Measurements from ENCODE around the gene PKD1. TPM values are rescaled to one million over a fixed set of nuclear protein-coding genes. Genes with fewer than 3 reads are reported as not detected.

PKD1 gene
- total RNA-seq, 1 donor from 2014 or later, result 183 TPM

DNA sequence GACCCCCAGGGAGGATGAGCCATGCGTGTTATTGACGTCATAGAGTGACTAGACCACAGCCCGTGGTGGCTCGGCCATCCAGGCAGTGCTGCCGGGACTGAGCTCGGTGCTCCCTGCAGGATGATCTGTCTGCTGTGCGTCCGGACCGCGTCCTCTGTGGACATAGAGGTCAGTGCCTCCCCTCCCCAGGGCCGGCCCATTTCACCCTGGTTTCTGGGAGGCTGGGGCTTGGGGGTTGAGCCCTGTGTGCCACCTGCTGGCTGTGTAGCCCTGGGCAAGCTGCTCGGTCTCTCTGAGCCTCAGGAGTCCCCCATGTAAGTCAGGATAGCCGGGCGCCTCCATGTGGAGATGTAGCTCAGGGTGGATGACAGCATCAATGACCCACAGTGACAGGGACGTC lies 79.6 kb downstream of the PKD1 start:
- TF ChIP-seq, protein P1, sequence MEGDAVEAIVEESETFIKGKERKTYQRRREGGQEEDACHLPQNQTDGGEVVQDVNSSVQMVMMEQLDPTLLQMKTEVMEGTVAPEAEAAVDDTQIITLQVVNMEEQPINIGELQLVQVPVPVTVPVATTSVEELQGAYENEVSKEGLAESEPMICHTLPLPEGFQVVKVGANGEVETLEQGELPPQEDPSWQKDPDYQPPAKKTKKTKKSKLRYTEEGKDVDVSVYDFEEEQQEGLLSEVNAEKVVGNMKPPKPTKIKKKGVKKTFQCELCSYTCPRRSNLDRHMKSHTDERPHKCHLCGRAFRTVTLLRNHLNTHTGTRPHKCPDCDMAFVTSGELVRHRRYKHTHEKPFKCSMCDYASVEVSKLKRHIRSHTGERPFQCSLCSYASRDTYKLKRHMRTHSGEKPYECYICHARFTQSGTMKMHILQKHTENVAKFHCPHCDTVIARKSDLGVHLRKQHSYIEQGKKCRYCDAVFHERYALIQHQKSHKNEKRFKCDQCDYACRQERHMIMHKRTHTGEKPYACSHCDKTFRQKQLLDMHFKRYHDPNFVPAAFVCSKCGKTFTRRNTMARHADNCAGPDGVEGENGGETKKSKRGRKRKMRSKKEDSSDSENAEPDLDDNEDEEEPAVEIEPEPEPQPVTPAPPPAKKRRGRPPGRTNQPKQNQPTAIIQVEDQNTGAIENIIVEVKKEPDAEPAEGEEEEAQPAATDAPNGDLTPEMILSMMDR (IDR thresholded peaks at IDR 0.05; ENCODE audit: unreplicated experiment), result no peak
- no peak overlapping the region for H3K27ac Mint-ChIP-seq
- no peaks in the 10 kb centered on the region for H3K9me3 Mint-ChIP-seq
- no peaks in the 10 kb centered on the region for H3K4me1 Mint-ChIP-seq
- no peak overlapping the region for H3K4me3 Mint-ChIP-seq
- no peaks in the 10 kb centered on the region for H3K27me3 Mint-ChIP-seq (ENCODE audit: low read depth)
- no peak for DNase-seq (ENCODE audit: low spot score in 2 of 2, unreplicated experiment in 2 of 2)
- H3K36me3 Mint-ChIP-seq, result peaks cover 10% of the 10 kb centered on the region

DNA sequence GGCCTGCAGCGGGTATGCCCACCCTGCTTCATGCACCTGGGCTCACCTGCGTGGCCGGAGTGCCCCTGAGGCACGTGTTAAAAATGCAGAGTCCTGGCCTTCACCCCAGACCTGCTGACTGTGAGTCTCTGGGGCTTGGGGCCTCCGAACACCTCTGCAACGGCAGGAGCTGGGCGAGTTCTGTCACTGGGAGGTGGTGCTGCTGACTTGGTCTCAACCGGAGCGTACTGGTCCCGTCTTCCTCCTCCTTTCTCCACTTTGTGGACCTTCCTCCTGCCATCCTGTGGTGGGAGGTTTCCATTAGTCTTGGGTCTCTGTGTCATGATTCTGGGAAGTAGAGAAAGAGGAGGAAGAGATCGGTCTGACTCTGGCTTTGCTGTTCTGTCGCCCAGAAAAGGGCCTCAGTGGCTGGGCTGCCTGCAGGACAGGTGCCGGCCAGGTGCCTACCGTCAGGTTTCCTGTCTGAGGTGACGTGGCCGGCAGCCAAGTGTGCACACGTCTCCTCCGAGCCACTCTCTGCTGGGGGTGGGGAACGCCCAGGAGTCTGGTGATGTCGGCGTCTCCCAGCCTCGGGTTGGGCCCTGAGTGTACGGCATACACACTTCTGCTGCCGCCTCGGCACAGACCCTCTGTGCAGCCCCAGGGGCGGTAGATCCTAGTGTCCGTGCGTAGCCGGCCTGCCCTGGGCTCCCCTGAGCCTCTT lies 81.0 kb downstream of the PKD1 start:
- no peaks in the 10 kb centered on the region for H3K4me1 Mint-ChIP-seq
- no peak for DNase-seq (ENCODE audit: low spot score in 2 of 2, unreplicated experiment in 2 of 2)
- TF ChIP-seq, protein P1 (IDR thresholded peaks at IDR 0.05; ENCODE audit: unreplicated experiment), result no peak
- no peaks in the 10 kb centered on the region for H3K9me3 Mint-ChIP-seq
- no peak overlapping the region for H3K4me3 Mint-ChIP-seq
- H3K27me3 Mint-ChIP-seq (ENCODE audit: low read depth), result no peaks in the 10 kb centered on the region
- H3K36me3 Mint-ChIP-seq, result peaks cover 12% of the 10 kb centered on the region
- no peak overlapping the region for H3K27ac Mint-ChIP-seq

DNA sequence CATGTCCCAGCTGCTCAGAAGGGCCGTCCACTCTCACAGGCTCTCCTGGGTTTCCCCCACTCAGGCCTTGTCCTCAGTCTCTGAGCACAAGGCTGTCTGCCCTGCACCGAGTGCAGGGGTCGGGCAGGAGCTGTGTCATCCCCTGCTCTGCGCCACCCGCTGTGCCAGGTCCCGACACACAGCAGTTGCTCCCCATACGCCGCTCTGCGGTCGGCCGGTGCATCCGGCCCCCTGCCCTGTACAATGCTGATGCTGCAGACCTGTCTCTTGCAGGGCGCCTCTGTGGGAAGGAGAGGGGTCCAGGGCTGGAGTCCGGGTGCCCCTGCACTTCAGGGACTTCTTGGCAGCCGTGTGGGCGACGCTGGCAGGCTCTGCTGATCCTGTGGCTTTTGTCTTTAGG lies 81.8 kb downstream of the PKD1 start:
- DNase-seq (ENCODE audit: low spot score in 2 of 2, unreplicated experiment in 2 of 2), result no peak

DNA sequence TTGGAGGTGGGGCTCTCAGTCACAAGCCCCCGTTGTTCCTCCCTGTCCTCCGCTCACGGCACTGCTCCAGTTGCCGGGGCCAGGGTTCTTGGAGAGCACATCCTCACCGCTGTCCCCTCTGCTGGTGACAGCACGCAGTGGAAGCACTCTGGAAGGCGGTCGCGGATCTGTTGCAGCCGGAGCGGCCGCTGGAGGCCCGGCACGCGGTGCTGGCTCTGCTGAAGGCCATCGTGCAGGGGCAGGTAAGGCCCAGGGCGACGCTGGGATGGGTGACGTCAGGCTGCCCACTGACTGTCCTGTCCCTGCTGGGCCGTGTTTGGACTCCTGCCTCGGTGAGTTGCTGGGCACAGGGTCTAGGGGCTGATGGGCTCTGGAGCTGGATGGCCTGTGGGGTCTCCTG lies 82.5 kb downstream of the PKD1 start:
- DNase-seq (ENCODE audit: low spot score in 2 of 2, unreplicated experiment in 2 of 2), result no peak
- TF ChIP-seq, protein P1 (IDR thresholded peaks at IDR 0.05; ENCODE audit: unreplicated experiment), result no peak
- Mint-ChIP-seq H3K36me3 (peaks cover 12% of the 10 kb centered on the region), H3K9me3 (no peaks in the 10 kb centered on the region), H3K27ac (no peak overlapping the region), H3K27me3 (ENCODE audit: low read depth) (no peaks in the 10 kb centered on the region), H3K4me1 (peaks cover 8% of the 10 kb centered on the region), H3K4me3 (no peak overlapping the region)

More for the DNA sequence above, 81.8 kb downstream of the PKD1 start:
- Mint-ChIP-seq H3K27me3 (ENCODE audit: low read depth) (no peaks in the 10 kb centered on the region), H3K27ac (no peak overlapping the region), H3K4me3 (no peak overlapping the region), H3K36me3 (peaks cover 12% of the 10 kb centered on the region), H3K9me3 (no peaks in the 10 kb centered on the region), H3K4me1 (peaks cover 1% of the 10 kb centered on the region)
- TF ChIP-seq, protein P1 (IDR thresholded peaks at IDR 0.05; ENCODE audit: unreplicated experiment), result no peak

DNA sequence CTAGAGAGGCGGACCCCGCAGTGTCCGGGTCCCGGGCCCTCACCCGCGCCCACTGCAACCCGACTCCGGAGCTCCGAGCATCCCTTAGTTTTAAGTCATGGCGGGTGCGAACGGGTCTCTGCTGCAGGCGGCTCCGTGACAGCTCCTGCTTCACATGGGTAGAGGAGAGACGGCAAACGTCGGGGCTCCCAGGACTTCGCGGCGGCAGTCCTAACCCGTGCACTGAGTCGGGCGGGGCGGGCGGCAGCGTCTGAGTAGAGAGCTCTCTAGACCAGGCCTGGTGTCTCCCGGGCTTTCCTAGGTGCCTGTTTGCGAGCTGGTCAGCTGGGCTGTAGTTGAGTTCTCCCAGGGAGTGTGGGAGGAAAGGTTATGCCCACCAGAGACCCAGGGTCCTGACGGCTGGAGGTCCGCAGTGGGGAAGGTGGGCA lies 87.6 kb downstream of the PKD1 start:
- Mint-ChIP-seq H3K4me1 (peaks cover 18% of the 10 kb centered on the region), H3K36me3 (peaks cover 7% of the 10 kb centered on the region), H3K27ac (peak overlapping the region; percentile 57), H3K27me3 (ENCODE audit: low read depth) (no peaks in the 10 kb centered on the region), H3K9me3 (no peaks in the 10 kb centered on the region), H3K4me3 (peak overlapping the region; percentile 89)
- TF ChIP-seq, protein P1 (IDR thresholded peaks at IDR 0.05; ENCODE audit: unreplicated experiment), result no peak
- DNase-seq (ENCODE audit: low spot score in 2 of 2, unreplicated experiment in 2 of 2), result no peak

Data from mesothelial cell of epicardium (in vitro differentiated cells).